Cardiac muscle cell (in vitro differentiated cells and primary cell): ENCODE results near the gene LDLRAD4. TPM values are rescaled to one million over a fixed set of nuclear protein-coding genes. Genes with fewer than 3 reads are reported as not detected.

Source experiments
- DNase-seq, 2 donors: peaks; one replicate each; pipeline versions ENCODE4 v3.0.0 to v3.0.0-alpha.2; 2010 to 2017; ENCODE audit warnings: low read depth in 1 of 2, low spot score in 1 of 2
- H3K27ac ChIP-seq: fragments of 200-600 bp; sonication (generic); 2 replicates; pipeline ENCODE4 v1.5.1; 2016
- H3K27me3 ChIP-seq: fragments of 200-600 bp; sonication (generic); 2 replicates; pipeline ENCODE4 v1.6.0; 2016; ENCODE audit warnings: control low read depth
- H3K36me3 ChIP-seq: fragments of 200-600 bp; sonication (generic); 2 replicates; pipeline ENCODE4 v1.5.1; 2016; ENCODE audit warnings: control low read depth
- H3K4me1 ChIP-seq: fragments of 200-600 bp; sonication (generic); 2 replicates; pipeline ENCODE4 v1.8.1; 2017; ENCODE audit warnings: low read depth, mild to moderate bottlenecking, mixed run types
- H3K4me3 ChIP-seq: fragments of 200-600 bp; sonication (generic); 2 replicates; pipeline ENCODE4 v1.5.1; 2016; ENCODE audit warnings: mild to moderate bottlenecking
- H3K9me3 ChIP-seq: fragments of 200-600 bp; sonication (generic); 2 replicates; pipeline ENCODE4 v1.5.1; 2017; ENCODE audit warnings: low read depth, mild to moderate bottlenecking, control low read depth
- polyA plus RNA-seq: library from polyadenylated mRNA; unstranded; fragments of >200 nt; fragmentation: Nextera tagmentation; extraction: Ambion mirVana; gene quantifications from 2 replicates; pipeline ENCODE4 v1.2.1, GENCODE V29; 2016
- total RNA-seq: library from RNA; depleted of rRNA; stranded (reverse); fragments of >200 nt; gene quantifications from 2 replicates; pipeline ENCODE4 v1.2.3, GENCODE V29; 2016
- TF ChIP-seq, protein P1 (sequence below): IDR thresholded peaks from 2 replicates; pipeline ENCODE4 v1.5.1; 2012; ENCODE audit warnings: low read depth, mild to moderate bottlenecking, low read length

Gene LDLRAD4
- total and polyA plus RNA-seq, 2 experiments from 2014 or later, result 10.5 to 11.5 TPM

DNA sequence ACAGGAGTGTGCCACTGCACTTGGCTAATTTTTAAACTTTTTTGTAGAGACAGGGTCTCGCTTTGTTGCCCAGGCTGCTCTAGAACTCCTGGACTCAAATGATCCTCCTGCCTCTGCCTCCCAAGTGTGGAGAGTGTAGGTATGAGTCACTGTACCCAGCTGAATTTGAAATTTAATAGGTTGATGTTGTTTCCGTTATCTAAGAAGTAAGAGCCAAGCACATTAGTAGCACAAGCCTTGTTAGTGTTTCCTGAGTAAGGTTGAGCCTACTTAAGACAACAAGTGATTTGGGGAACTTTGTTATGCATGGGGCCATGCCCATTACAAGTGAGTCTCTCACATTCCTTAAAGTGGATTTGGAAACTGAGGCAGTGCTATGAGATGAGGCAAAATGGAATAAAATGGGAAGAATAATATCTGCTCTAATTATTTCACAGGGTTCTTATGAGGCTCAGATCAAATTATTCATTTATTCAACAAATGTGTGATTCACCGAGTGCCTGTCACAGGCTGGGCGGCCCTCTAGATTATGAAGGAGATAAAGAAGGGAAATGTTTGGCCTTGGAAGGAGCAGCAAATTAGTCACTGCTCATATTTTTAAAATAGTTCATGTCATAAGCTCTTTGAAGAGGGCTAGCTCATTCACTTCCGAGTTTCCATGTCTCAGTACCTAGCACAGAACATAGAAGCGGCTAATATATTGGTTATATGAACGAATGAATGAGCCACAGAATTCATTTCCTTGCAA, 217.2 kb downstream of the LDLRAD4 start:
- Histone ChIP-seq H3K27ac (no peak overlapping the region), H3K9me3 (no peaks in the 10 kb centered on the region), H3K36me3 (no peaks in the 10 kb centered on the region), H3K4me1 (no peaks in the 10 kb centered on the region), H3K27me3 (no peaks in the 10 kb centered on the region), H3K4me3 (no peak overlapping the region)
- TF ChIP-seq, protein P1, sequence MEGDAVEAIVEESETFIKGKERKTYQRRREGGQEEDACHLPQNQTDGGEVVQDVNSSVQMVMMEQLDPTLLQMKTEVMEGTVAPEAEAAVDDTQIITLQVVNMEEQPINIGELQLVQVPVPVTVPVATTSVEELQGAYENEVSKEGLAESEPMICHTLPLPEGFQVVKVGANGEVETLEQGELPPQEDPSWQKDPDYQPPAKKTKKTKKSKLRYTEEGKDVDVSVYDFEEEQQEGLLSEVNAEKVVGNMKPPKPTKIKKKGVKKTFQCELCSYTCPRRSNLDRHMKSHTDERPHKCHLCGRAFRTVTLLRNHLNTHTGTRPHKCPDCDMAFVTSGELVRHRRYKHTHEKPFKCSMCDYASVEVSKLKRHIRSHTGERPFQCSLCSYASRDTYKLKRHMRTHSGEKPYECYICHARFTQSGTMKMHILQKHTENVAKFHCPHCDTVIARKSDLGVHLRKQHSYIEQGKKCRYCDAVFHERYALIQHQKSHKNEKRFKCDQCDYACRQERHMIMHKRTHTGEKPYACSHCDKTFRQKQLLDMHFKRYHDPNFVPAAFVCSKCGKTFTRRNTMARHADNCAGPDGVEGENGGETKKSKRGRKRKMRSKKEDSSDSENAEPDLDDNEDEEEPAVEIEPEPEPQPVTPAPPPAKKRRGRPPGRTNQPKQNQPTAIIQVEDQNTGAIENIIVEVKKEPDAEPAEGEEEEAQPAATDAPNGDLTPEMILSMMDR, result no peak
- peak in 1 of 2 donors; percentile 38 for DNase-seq

DNA sequence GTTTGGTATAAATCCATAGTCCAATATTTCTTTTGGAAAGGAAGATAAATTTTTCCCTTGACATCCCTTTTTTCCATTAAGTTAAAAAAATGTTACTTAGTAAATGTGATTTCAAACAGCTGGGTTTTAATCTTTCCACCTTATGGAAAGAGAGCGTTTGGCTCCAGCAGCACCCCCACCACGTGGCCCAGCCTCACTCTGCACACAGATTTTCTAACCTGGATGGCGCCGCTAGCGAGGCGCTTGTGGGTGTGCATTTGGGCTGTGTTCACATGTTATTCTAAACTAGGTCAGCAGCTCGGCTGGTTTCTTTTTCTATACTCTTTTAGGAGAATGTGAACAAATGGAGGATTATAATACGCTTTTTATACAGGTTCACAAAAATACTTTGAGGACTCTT, 218.0 kb downstream of the LDLRAD4 start:
- Histone ChIP-seq H3K4me3 (no peak overlapping the region), H3K27me3 (no peaks in the 10 kb centered on the region), H3K27ac (no peak overlapping the region), H3K9me3 (no peaks in the 10 kb centered on the region), H3K4me1 (no peaks in the 10 kb centered on the region), H3K36me3 (no peaks in the 10 kb centered on the region)
- TF ChIP-seq, protein P1, result no peak
- no peak for DNase-seq

DNA sequence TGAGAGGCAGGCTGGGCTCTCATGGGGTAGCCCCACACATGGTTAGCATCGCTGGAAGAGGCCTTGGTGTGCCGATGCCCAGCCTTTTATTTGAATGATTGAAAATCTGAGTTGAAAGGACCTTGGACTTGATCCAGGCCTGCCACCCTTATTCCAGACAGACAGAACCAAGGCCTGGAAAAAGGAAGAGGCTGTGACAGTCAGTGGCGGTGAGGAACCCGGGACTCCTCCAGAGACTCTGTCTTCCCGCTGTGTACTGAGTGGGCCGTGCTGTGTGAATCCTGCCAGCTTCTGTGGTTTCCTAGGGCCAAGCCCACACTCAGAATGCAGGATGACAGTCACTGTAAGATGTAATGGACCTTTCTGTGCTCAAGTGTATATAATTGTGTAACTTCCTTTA, 218.5 kb downstream of the LDLRAD4 start:
- TF ChIP-seq, protein P1, result no peak
- Histone ChIP-seq H3K4me1 (no peaks in the 10 kb centered on the region), H3K36me3 (no peaks in the 10 kb centered on the region), H3K9me3 (no peaks in the 10 kb centered on the region), H3K4me3 (no peak overlapping the region), H3K27me3 (no peaks in the 10 kb centered on the region), H3K27ac (no peak overlapping the region)
- no peak for DNase-seq

DNA sequence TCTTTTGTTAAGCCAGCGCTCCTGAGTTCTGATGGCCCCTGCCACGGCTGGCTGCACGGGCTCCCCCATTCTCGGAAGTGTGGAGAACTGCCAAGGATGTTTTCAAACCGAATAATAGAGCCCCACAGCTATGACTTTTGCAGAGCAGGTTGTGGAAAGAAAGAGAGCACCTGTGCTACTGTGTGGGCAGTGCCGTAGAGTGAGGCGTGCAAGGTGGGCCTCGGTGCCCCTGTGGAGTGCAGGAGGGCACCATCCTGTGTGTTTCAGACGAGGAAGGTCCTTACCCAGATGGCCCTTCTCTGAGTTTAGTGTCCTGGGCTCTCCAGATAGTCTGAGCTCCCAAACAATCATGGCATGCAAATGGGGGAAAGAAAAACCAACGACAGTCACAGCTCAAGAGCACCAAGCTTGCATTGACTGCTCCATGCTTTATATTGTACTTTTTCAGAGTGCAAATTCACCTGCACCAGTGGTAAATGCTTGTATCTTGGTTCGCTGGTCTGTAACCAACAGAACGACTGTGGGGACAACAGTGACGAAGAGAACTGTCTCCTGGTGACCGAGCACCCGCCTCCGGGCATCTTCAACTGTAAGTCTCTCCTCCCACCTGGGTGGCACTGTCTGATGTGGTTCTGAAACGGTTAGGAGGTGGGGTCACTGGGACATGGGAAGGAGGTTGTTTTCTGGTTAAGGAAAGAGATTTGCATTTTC, 219.4 kb downstream of the LDLRAD4 start:
- no peak for DNase-seq
- Histone ChIP-seq H3K9me3 (no peaks in the 10 kb centered on the region), H3K4me3 (no peak overlapping the region), H3K4me1 (no peaks in the 10 kb centered on the region), H3K27ac (no peak overlapping the region), H3K27me3 (no peaks in the 10 kb centered on the region), H3K36me3 (no peaks in the 10 kb centered on the region)
- TF ChIP-seq, protein P1, result no peak

DNA sequence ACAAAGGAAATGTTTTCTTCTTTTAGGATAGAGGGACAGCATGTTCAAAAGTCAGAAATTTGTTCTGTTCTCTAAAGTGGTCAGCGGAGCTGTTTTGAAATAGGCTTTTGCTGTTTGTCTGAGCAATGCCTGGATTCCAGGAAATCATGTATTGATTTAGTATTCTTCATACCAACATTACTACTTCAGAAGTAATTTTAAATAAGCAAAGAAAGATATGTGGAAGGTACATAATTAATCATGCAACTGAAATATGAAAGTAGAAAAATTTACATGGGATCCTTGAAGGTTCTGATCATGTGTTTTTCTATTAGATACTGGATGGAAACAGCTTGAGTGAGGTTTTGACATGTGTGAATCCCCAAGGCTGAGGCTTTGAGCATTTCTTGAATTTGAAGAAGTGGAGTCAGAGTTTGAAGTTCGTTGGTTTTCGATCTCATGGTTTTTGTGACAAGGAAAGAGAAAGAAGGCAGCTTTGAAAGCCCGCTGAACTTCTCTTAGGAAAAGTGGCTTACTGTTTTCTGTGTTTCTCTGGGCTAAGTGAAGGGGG, 220.0 kb downstream of the LDLRAD4 start:
- Histone ChIP-seq H3K9me3 (no peaks in the 10 kb centered on the region), H3K27me3 (no peaks in the 10 kb centered on the region), H3K36me3 (no peaks in the 10 kb centered on the region), H3K27ac (no peak overlapping the region), H3K4me1 (no peaks in the 10 kb centered on the region), H3K4me3 (no peak overlapping the region)
- TF ChIP-seq, protein P1, result no peak
- DNase-seq, result no peak
